HepG2 (cell line): Measurements from ENCODE around the gene GPSM1.

Experiments
- BRCA1 ChIP-seq: sonication (generic); formaldehyde crosslinking; IDR thresholded peaks from 2 replicates; pipeline ENCODE4 v1.4.0; 2020; ENCODE audit warnings: missing genetic modification reagents
- CREM ChIP-seq, 2 experiments: sonication (generic) in 1 of 2; formaldehyde crosslinking in 1 of 2; IDR thresholded peaks; 2 replicates each; pipeline versions ENCODE4 v1.4.0 to v1.6.1; 2016 to 2020; ENCODE audit warnings: antibody characterized with exemption in 1 of 2, mild to moderate bottlenecking in 1 of 2, missing genetic modification reagents in 1 of 2
- CTCF ChIP-seq: sonication (generic); formaldehyde crosslinking; IDR thresholded peaks from 2 replicates; pipeline ENCODE4 v1.5.0; 2020; ENCODE audit warnings: mild to moderate bottlenecking, missing genetic modification reagents, moderate library complexity
- EP300 ChIP-seq, 3 experiments: sonication (generic) in 1 of 3; formaldehyde crosslinking in 1 of 3; IDR thresholded peaks; 2 replicates each; pipeline versions ENCODE4 v1.5.1 to v1.6.1; 2011 to 2020; ENCODE audit warnings: low read depth in 2 of 3, low read length in 2 of 3, borderline replicate concordance in 1 of 3, improper control_type of control experiment in 1 of 3, mild to moderate bottlenecking in 1 of 3, missing genetic modification reagents in 1 of 3, moderate library complexity in 1 of 3
- NR2F1 ChIP-seq, 2 experiments: fragments of 450-650 bp in 1 of 2; formaldehyde crosslinking in 1 of 2; IDR thresholded peaks; 2 replicates each; pipeline versions ENCODE4 v1.5.0 to v1.6.1; 2016 to 2020; ENCODE audit warnings: mild to moderate bottlenecking in 1 of 2, missing compliant biosample characterization in 1 of 2, missing genetic modification reagents in 1 of 2, moderate library complexity in 1 of 2
- SUZ12 ChIP-seq: fragments of 150-350 bp; IDR thresholded peaks from 2 replicates; pipeline ENCODE4 v1.6.1; 2014; ENCODE audit warnings: low read depth, low read length
- ZNF10 ChIP-seq: sonication (generic); formaldehyde crosslinking; IDR thresholded peaks from 2 replicates; pipeline ENCODE4 v1.4.0; 2020; ENCODE audit warnings: mild to moderate bottlenecking, low read depth, missing genetic modification reagents, borderline replicate concordance
- ZNF33B ChIP-seq: sonication (generic); formaldehyde crosslinking; IDR thresholded peaks from 2 replicates; pipeline ENCODE4 v1.5.1; 2020; ENCODE audit warnings: mild to moderate bottlenecking, missing genetic modification reagents
- ZNF354B ChIP-seq: sonication (generic); formaldehyde crosslinking; IDR thresholded peaks from 2 replicates; pipeline ENCODE4 v1.8.0; 2022; ENCODE audit warnings: mild to moderate bottlenecking, missing genetic modification reagents
- ZNF598 ChIP-seq: sonication (generic); formaldehyde crosslinking; IDR thresholded peaks from 2 replicates; pipeline ENCODE4 v1.5.1; 2020; ENCODE audit warnings: mild to moderate bottlenecking, missing genetic modification reagents, borderline replicate concordance
- ZNF850 ChIP-seq: sonication (generic); formaldehyde crosslinking; conservative IDR thresholded peaks from 2 replicates; pipeline ENCODE4 v1.9.0; 2021; ENCODE audit warnings: mild to moderate bottlenecking, missing genetic modification reagents

GRCh38 chr9:136344544-136345280 lies 17.4 kb downstream of the GPSM1 start:
- TF ChIP-seq ZNF598 (CRISPR knock-in tag) (no peak), CREM (IDR thresholded peaks at IDR 0.05) (no peak), CREM (CRISPR knock-in tag; IDR thresholded peaks at IDR 0.05) (no peak), CTCF (CRISPR knock-in tag) (no peak), ZNF850 (CRISPR knock-in tag) (no peak), ZNF33B (CRISPR knock-in tag) (no peak), SUZ12 (no peak), BRCA1 (CRISPR knock-in tag) (no peak), ZNF354B (CRISPR knock-in tag) (no peak), EP300 (IDR thresholded peaks at IDR 0.05; ENCODE audit: low read depth in 2 of 2, low read length in 2 of 2) (no peak), EP300 (CRISPR knock-in tag; IDR thresholded peaks at IDR 0.05; ENCODE audit: borderline replicate concordance) (no peak), NR2F1 (CRISPR knock-in tag; IDR thresholded peaks at IDR 0.05) (no peak), ZNF10 (CRISPR knock-in tag) (no peak)
